H1 (cell line): ENCODE data around the gene USP6. TPM values are rescaled to one million over a fixed set of nuclear protein-coding genes. Genes with fewer than 3 reads are reported as not detected.
"Not testable (repeated sequence)": the region's sequence is repeated elsewhere in the genome, so short reads cannot be mapped to it uniquely, and the experiment has no call there.

Experiments used
- CTCF ChIA-PET: fragments of 300-600 bp; sonication (Branson Sonifier 250); formaldehyde crosslinking; loops from one replicate; lab custom pipeline; 2021; ENCODE audit not compliant: partially characterized antibody; lab: Charles Lee
- POLR2A ChIA-PET: fragments of 300-600 bp; sonication (Branson Sonifier 250); formaldehyde crosslinking; loops from one replicate; lab custom pipeline; 2021; ENCODE audit warnings: inconsistent platforms; ENCODE audit not compliant: partially characterized antibody; lab: Charles Lee
- DNase-seq, 2 experiments: peaks; one replicate each; pipeline versions ENCODE4 v3.0.0 to v3.0.0-alpha.2; 2010 to 2022; ENCODE audit warnings: low spot score in 2 of 2, low read depth in 1 of 2, mixed read lengths in 1 of 2
- FAIRE-seq: peaks from 2 replicates; lab custom pipeline; 2011; peaks lifted over from hg19 to GRCh38; lab: Jason Lieb, UNC
- H2AFZ ChIP-seq: 2 replicates; pipeline ENCODE4 v1.8.1; 2012; ENCODE audit warnings: low read length, inconsistent platforms
- H2AK5ac ChIP-seq: 2 replicates; pipeline ENCODE4 v1.6.1; 2013; ENCODE audit warnings: low read depth, low read length
- H2BK120ac ChIP-seq: replicated peaks from 2 replicates; pipeline ENCODE3; 2013; ENCODE audit warnings: low read depth, low read length, inconsistent platforms
- H2BK12ac ChIP-seq: 2 replicates; pipeline ENCODE4 v1.6.1; 2013; ENCODE audit warnings: low read depth, low read length
- H2BK15ac ChIP-seq: 2 replicates; pipeline ENCODE4 v1.6.1; 2013; ENCODE audit warnings: low read length
- H2BK20ac ChIP-seq: 2 replicates; pipeline ENCODE4 v1.6.1; 2013; ENCODE audit warnings: low read length
- H2BK5ac ChIP-seq: 2 replicates; pipeline ENCODE4 v1.6.1; 2013; ENCODE audit warnings: low read depth, low read length
- H3K14ac ChIP-seq: 2 replicates; pipeline ENCODE4 v1.6.1; 2013; ENCODE audit warnings: inconsistent platforms; ENCODE audit not compliant: insufficient read length
- H3K18ac ChIP-seq: 2 replicates; pipeline ENCODE4 v1.6.1; 2013; ENCODE audit warnings: low read length; ENCODE audit errors: extremely low read depth
- H3K23ac ChIP-seq: 2 replicates; pipeline ENCODE4 v1.6.1; 2013; ENCODE audit warnings: inconsistent platforms; ENCODE audit not compliant: insufficient read length
- H3K23me2 ChIP-seq: 2 replicates; pipeline ENCODE4 v1.6.1; 2013; ENCODE audit warnings: low read depth, low read length
- H3K27ac ChIP-seq: 2 replicates; pipeline ENCODE4 v1.6.1; 2011; ENCODE audit warnings: low read depth, low read length, inconsistent platforms
- H3K27me3 ChIP-seq, 4 experiments: replicated peaks in 1 of 4; 1 replicate in 1 of 4; 2 replicates in 3 of 4; pipeline versions ENCODE4 v1.6.1 to v1.8.1; 2011 to 2013; ENCODE audit warnings: low read length in 3 of 4, mild to moderate bottlenecking in 3 of 4, inconsistent platforms in 2 of 4, mixed read lengths in 2 of 4, moderate library complexity in 1 of 4; ENCODE audit not compliant: control insufficient read depth in 3 of 4, insufficient read depth in 3 of 4; ENCODE audit errors: extremely low read depth in 1 of 4
- H3K36me3 ChIP-seq, 4 experiments: 2 replicates each; pipeline versions ENCODE4 v1.6.1 to v1.8.1; 2011 to 2013; ENCODE audit warnings: mild to moderate bottlenecking in 4 of 4, low read length in 3 of 4, moderate library complexity in 2 of 4, control low read depth in 1 of 4, inconsistent platforms in 1 of 4; ENCODE audit not compliant: insufficient read depth in 4 of 4, control insufficient read depth in 2 of 4
- H3K4ac ChIP-seq: replicated peaks from 2 replicates; pipeline ENCODE3; 2013; ENCODE audit warnings: low read length, low read depth, mixed read lengths, inconsistent platforms; ENCODE audit not compliant: insufficient read length
- H3K4me1 ChIP-seq, 4 experiments: replicated peaks in 1 of 4; 1 replicate in 1 of 4; 2 replicates in 3 of 4; pipeline versions ENCODE4 v1.6.1 to v1.8.1; 2011 to 2013; ENCODE audit warnings: low read length in 3 of 4, inconsistent platforms in 2 of 4, mixed read lengths in 1 of 4; ENCODE audit not compliant: insufficient read depth in 4 of 4, control insufficient read depth in 3 of 4
- H3K4me2 ChIP-seq, 2 experiments: 2 replicates each; pipeline versions ENCODE4 v1.6.1 to v1.8.1; 2011 to 2013; ENCODE audit warnings: low read depth in 2 of 2, low read length in 2 of 2, control low read depth in 1 of 2, inconsistent platforms in 1 of 2, mild to moderate bottlenecking in 1 of 2; ENCODE audit not compliant: insufficient read depth in 1 of 2
- H3K4me3 ChIP-seq, 4 experiments: fragments of 200-600, 300-600 bp in 1 of 4; sonication (generic), shearing (Covaris generic), sonication (Bioruptor Twin) in 1 of 4; 2 replicates each; pipeline versions ENCODE4 v1.5.1 to v1.8.1; 2011 to 2016; ENCODE audit warnings: low read length in 4 of 4, low read depth in 3 of 4, control low read depth in 2 of 4, inconsistent platforms in 2 of 4, mild to moderate bottlenecking in 2 of 4, mixed read lengths in 1 of 4, moderate library complexity in 1 of 4; ENCODE audit not compliant: insufficient read depth in 2 of 4; ENCODE audit errors: extremely low read depth in 1 of 4
- H3K56ac ChIP-seq: replicated peaks from 2 replicates; pipeline ENCODE3; 2013; ENCODE audit warnings: low read depth, mild to moderate bottlenecking, mixed read lengths, low read length, inconsistent platforms; ENCODE audit not compliant: insufficient read length
- H3K79me1 ChIP-seq: 2 replicates; pipeline ENCODE4 v1.6.1; 2013; ENCODE audit warnings: low read depth, low read length, control low read depth
- H3K79me2 ChIP-seq, 2 experiments: 2 replicates each; pipeline versions ENCODE4 v1.6.1 to v1.8.1; 2012 to 2013; ENCODE audit warnings: low read length in 2 of 2, mild to moderate bottlenecking in 2 of 2, inconsistent platforms in 1 of 2; ENCODE audit not compliant: insufficient read depth in 2 of 2, control insufficient read depth in 1 of 2
- H3K9ac ChIP-seq, 4 experiments: replicated peaks in 1 of 4; 1 replicate in 1 of 4; 2 replicates in 3 of 4; pipeline versions ENCODE4 v1.6.1 to v1.8.1; 2011 to 2013; ENCODE audit warnings: low read depth in 3 of 4, low read length in 3 of 4, control low read depth in 2 of 4, mild to moderate bottlenecking in 2 of 4, moderate library complexity in 2 of 4, inconsistent platforms in 1 of 4; ENCODE audit errors: extremely low read depth in 1 of 4
- H3K9me3 ChIP-seq, 2 experiments: 2 replicates each; pipeline versions ENCODE4 v1.6.1 to v1.8.1; 2012 to 2013; ENCODE audit warnings: mild to moderate bottlenecking in 2 of 2, moderate library complexity in 2 of 2, control low read depth in 1 of 2, inconsistent platforms in 1 of 2, low read depth in 1 of 2, low read length in 1 of 2, mixed read lengths in 1 of 2; ENCODE audit not compliant: insufficient read depth in 2 of 2
- H4K20me1 ChIP-seq, 2 experiments: replicated peaks in 1 of 2; 2 replicates each; pipeline versions ENCODE3 to v1.8.1; 2011 to 2013; ENCODE audit warnings: inconsistent platforms in 2 of 2, low read length in 2 of 2, mild to moderate bottlenecking in 1 of 2; ENCODE audit not compliant: insufficient read depth in 2 of 2, control insufficient read depth in 1 of 2
- H4K5ac ChIP-seq: 2 replicates; pipeline ENCODE4 v1.6.1; 2013; ENCODE audit warnings: low read length, low read depth, mixed read lengths, inconsistent platforms; ENCODE audit not compliant: insufficient read length
- H4K8ac ChIP-seq: 2 replicates; pipeline ENCODE4 v1.8.0; 2013; ENCODE audit warnings: mild to moderate bottlenecking, moderate library complexity, low read length, inconsistent platforms; ENCODE audit not compliant: insufficient read depth; ENCODE audit errors: extremely low read depth
- H4K91ac ChIP-seq: replicated peaks from 2 replicates; pipeline ENCODE3; 2013; ENCODE audit warnings: low read length, mixed read lengths, inconsistent platforms; ENCODE audit not compliant: insufficient read length
- WGBS, 2 experiments: shearing (Covaris generic) in 1 of 2; methylation state at CpG; one replicate each; pipeline versions ENCODE4 v1.1.6 to v1.1.7; 2013 to 2015; ENCODE audit warnings: low lambda C conversion rate in 2 of 2, mixed read lengths in 2 of 2, inconsistent platforms in 1 of 2, low coverage in 1 of 2, missing lambda C conversion rate in 1 of 2; ENCODE audit not compliant: insufficient replicate concordance in 2 of 2, insufficient coverage in 1 of 2, insufficient read length in 1 of 2; ENCODE audit errors: extremely low coverage in 1 of 2, missing lambda C conversion rate in 1 of 2; 5-methylcytosine and 5-hydroxymethylcytosine counted together
- polyA plus RNA-seq, 7 experiments: library from polyadenylated mRNA; depleted of rRNA in 3 of 7; stranded (reverse) in 5 of 7; unstranded in 2 of 7; fragments of >200 nt in 5 of 7; fragments of 200-250 nt in 2 of 7; gene quantifications; 1 replicate in 5 of 7; 2 replicates in 1 of 7; 4 replicates in 1 of 7; pipeline versions ENCODE4 v1.2.1 to v1.2.3, GENCODE V29; 2011 to 2013; ENCODE audit warnings: missing spikeins in 2 of 7, mixed read lengths in 2 of 7
- total RNA-seq: library from RNA; stranded (reverse); fragmentation: NEBNext Ultra II Directional; extraction: Animal tissue kit (Norgen Biotek cat#: 25700); gene quantifications from 2 replicates; pipeline ENCODE4 v1.2.1, GENCODE V29; 2021

USP6 gene
- total and polyA plus RNA-seq, 2 of the 8 experiments (the other 6 are each of a cell fraction or from before 2014, with no cell fraction given) = 0.08 to 0.32 TPM

DNA sequence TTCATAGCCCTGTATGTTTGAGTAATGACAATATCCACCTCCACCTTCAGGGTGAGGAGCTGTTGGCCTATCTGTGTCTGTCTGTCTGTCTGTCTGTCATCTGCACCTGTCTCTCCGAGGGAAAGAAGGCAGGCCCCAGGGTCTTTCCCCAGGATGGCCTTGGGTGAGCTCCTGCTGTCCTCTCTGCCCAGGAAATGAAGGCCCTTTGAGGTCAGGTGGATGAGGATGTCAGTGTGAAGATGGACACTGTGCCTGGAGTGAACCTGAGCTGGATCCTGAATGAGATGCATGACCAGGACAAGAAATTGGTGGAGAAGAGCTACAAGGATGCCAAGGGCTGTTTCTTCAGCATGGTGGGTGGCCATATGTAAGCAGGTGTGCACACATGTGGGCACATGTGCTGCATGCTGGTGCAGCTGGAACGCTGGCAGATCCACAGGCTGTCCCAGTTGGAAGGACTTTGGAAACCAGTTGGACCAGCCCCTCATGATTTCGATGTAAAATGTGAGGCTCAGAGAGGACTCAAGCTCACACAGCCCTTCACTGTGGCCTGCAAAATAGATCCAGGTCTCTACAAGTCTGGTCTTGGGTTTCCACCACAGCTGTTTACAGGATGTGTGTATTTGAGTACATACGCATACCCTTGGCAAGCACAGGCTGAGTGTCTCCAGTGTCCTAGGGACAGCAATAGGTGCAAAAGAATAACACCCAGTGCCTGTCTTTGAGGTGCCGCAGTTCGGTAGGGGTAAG, 4.8 kb downstream of the USP6 start:
- H4K91ac ChIP-seq, H2BK12ac ChIP-seq, H3K36me3 ChIP-seq, H3K4me3 ChIP-seq, H2BK120ac ChIP-seq, H3K4me1 ChIP-seq, H3K56ac ChIP-seq, H3K4me2 ChIP-seq, H2BK5ac ChIP-seq, H2BK15ac ChIP-seq, H3K14ac ChIP-seq, H4K5ac ChIP-seq, H3K9me3 ChIP-seq, H2AFZ ChIP-seq, FAIRE-seq, H3K79me1 ChIP-seq, H3K23ac ChIP-seq, H3K4ac ChIP-seq, H3K79me2 ChIP-seq, H3K27ac ChIP-seq, H3K9ac ChIP-seq, H4K20me1 ChIP-seq, H2BK20ac ChIP-seq, H4K8ac ChIP-seq, DNase-seq, H3K18ac ChIP-seq, H3K23me2 ChIP-seq: not testable (repeated sequence)
- ChIA-PET POLR2A (interaction anchor here (1.4 to 4.2 kb wide), 2 partner anchors 9 to 172 kb away, joined by 4 to 28 read pairs; partner anchors contain the start of genes PFN1 and ZNF232), CTCF (interaction anchor here (1.3 kb wide), 1 partner anchor 8 kb away, joined by 3 read pairs; no protein-coding TSS in a partner anchor)
- Histone ChIP-seq H3K27me3 (peaks cover 0 to 26% (median 15%) of the 10 kb centered on the region in 4 experiments; a peak in 6 of 7 replicates), H2AK5ac (0 out of 2 replicates have a peak overlapping the region, but pooled peaks have one; percentile 53)
- 91% methylated on average over 6 of the region's 6 CpGs; no CpG with 5 or more reads in 1 of the 2 experiments for WGBS, 2 experiments
